Activated T-helper 2 cell treated with anti-CD3 and anti-CD28 coated beads, Interferon-gamma antibody, Interleukin-2, Interleukin-4, amounts not matched to agents 10 μg/mL and 5 μg/mL and 100 μg/mL, durations not matched to agents 14 hours and 24 hours and 36 hours (primary cell): ENCODE results near the gene POLR2J3. TPM values are rescaled to one million over a fixed set of nuclear protein-coding genes. Genes with fewer than 3 reads are reported as not detected.
"Not testable (repeated sequence)": the region's sequence is repeated elsewhere in the genome, so short reads cannot be mapped to it uniquely, and the experiment has no call there.

ENCODE experiments used
- DNase-seq: peaks from one replicate; pipeline ENCODE4 v3.0.0; 2021; ENCODE audit warnings: low spot score
- H3K27ac Mint-ChIP-seq: one replicate; pipeline ENCODE4 v1.8.0; 2021; ENCODE audit warnings: mixed read lengths
- H3K27me3 Mint-ChIP-seq: one replicate; pipeline ENCODE4 v1.8.0; 2021; ENCODE audit warnings: low read depth, mixed read lengths
- H3K36me3 Mint-ChIP-seq: one replicate; pipeline ENCODE4 v1.8.0; 2021; ENCODE audit warnings: low read depth, mixed read lengths
- H3K4me1 Mint-ChIP-seq: one replicate; pipeline ENCODE4 v1.8.0; 2021; ENCODE audit warnings: low read depth, mixed read lengths
- H3K4me3 Mint-ChIP-seq: one replicate; pipeline ENCODE4 v1.8.0; 2021; ENCODE audit warnings: low read depth, mild to moderate bottlenecking, moderate library complexity, mixed read lengths
- H3K9me3 Mint-ChIP-seq: one replicate; pipeline ENCODE4 v1.8.0; 2021; ENCODE audit warnings: mixed read lengths
- intact Hi-C: fragments of 100-400 bp; cut with micrococcal nuclease; formaldehyde crosslinking; loops from one replicate; pipeline ENCODE4 v1.15.1; 2023
- total RNA-seq: library from RNA; stranded (reverse); gene quantifications from 2 replicates; pipeline ENCODE4 v1.2.3, GENCODE V29; 2022

Gene POLR2J3
- total RNA-seq, 1 donor from 2014 or later: 50.7 TPM

DNA sequence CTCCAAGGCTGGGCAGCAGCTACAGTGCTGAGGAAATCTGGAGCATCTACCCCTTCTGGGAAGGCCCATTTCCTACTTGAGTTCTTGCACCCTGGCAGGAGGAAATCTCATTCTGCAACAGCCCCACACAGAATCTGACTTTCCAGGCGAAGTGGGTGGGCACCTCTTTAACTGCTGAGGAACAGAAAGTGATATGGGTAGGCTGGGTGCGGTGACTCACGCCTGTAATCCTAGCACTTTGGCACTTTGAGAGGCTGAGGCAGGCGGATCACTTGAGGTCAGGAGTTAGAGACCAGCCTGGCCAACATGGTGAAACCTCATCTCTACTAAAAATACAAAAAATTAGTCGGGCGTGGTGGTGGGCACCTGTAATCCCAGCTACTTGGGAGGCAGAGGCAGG lies 2.2 kb upstream of the POLR2J3 start:
- H3K9me3 Mint-ChIP-seq, H3K36me3 Mint-ChIP-seq, H3K4me1 Mint-ChIP-seq, H3K4me3 Mint-ChIP-seq, DNase-seq, H3K27ac Mint-ChIP-seq, intact Hi-C loops, H3K27me3 Mint-ChIP-seq: not testable (repeated sequence)

DNA sequence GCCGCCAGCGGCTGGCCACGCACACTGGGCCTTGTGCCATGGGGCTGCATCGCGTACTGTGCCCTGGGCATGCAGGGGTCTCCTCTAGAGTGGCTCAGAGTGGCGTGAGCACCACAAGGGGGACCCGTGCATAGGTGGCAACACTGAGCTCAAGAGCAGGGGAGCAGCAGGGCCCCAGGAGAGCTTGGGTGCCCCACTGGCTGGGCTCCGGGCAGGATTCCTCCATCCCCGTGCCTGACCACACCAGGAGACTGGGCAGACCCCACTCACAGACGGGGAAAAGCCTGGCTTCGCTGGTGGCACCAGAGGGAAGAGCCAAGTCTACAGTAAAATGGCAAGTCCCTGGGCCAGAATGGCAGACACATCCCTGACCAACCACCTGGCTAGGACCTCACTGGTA lies 3.8 kb downstream of the POLR2J3 start:
- intact Hi-C loops, H3K4me1 Mint-ChIP-seq, DNase-seq, H3K9me3 Mint-ChIP-seq, H3K27me3 Mint-ChIP-seq, H3K27ac Mint-ChIP-seq, H3K36me3 Mint-ChIP-seq, H3K4me3 Mint-ChIP-seq: not testable (repeated sequence)

- H3K9me3 Mint-ChIP-seq, H3K27me3 Mint-ChIP-seq, H3K4me1 Mint-ChIP-seq, H3K36me3 Mint-ChIP-seq, intact Hi-C loops, H3K4me3 Mint-ChIP-seq, DNase-seq, H3K27ac Mint-ChIP-seq: not testable (repeated sequence)
These were observed 21.5 kb downstream of the POLR2J3 start, which contains the start of gene SPDYE2 for GRCh38 chr7:102550808-102551422. TSS of gene SPDYE2 (plus strand) at chr7:102551226. CDS start at chr7:102553256, 2,030 bp downstream.

DNA sequence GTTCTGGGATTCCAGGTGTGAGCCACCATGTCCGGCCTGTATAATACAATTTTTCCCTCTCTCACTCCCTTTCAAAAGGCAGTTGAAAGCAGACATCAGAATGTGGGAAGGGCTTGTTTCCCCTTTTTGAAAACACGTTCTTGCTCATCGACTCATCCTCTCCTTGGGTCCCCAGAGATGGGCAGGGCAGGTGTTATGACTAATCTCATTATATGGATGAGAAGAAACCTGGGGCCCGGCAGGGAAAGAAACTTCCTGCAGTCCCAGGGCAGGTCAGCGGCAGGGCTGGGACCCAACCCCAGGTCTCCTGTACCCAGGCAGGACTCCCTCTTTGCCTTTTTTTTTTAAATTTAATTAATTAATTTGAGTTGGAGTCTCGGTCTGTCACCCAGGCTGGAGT lies 26.0 kb downstream of the POLR2J3 start:
- H3K9me3 Mint-ChIP-seq, H3K4me1 Mint-ChIP-seq, H3K4me3 Mint-ChIP-seq, H3K36me3 Mint-ChIP-seq, DNase-seq, intact Hi-C loops, H3K27ac Mint-ChIP-seq, H3K27me3 Mint-ChIP-seq: not testable (repeated sequence)

GRCh38 chr7:102545288-102545687 lies 27.1 kb downstream of the POLR2J3 start:
- H3K36me3 Mint-ChIP-seq, DNase-seq, H3K9me3 Mint-ChIP-seq, H3K27ac Mint-ChIP-seq, intact Hi-C loops, H3K4me1 Mint-ChIP-seq, H3K27me3 Mint-ChIP-seq, H3K4me3 Mint-ChIP-seq: not testable (repeated sequence)

DNA sequence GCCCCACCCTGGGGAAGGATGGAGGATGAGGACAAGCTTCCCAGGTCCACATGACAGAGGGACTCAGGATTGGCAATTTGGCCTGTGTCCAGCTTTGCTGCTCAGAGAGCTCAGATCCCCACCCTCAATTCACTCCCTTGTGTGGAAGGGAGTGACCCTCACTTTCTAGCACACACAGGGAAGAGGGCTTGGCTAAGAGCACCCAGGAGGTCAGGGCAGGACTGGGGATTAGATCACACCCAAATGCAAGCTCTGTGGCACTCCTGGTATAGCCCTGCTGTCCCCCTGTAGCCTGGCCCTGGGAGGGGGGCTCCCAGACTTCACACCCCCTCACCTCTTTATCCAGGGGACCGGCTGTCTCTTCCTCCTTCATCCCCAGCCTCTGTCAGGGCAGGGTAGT lies 28.0 kb downstream of the POLR2J3 start:
- DNase-seq, intact Hi-C loops, H3K9me3 Mint-ChIP-seq, H3K36me3 Mint-ChIP-seq, H3K4me3 Mint-ChIP-seq, H3K4me1 Mint-ChIP-seq, H3K27me3 Mint-ChIP-seq, H3K27ac Mint-ChIP-seq: not testable (repeated sequence)

GRCh38 chr7:102543596-102543995 lies 28.8 kb downstream of the POLR2J3 start, which contains the start of gene UPK3BL2:
TSS of gene UPK3BL2 (minus strand) at chr7:102543696. CDS start at chr7:102543636, 60 bp downstream.
- H3K9me3 Mint-ChIP-seq, H3K27ac Mint-ChIP-seq, H3K4me3 Mint-ChIP-seq, DNase-seq, H3K36me3 Mint-ChIP-seq, H3K4me1 Mint-ChIP-seq, intact Hi-C loops, H3K27me3 Mint-ChIP-seq: not testable (repeated sequence)

DNA sequence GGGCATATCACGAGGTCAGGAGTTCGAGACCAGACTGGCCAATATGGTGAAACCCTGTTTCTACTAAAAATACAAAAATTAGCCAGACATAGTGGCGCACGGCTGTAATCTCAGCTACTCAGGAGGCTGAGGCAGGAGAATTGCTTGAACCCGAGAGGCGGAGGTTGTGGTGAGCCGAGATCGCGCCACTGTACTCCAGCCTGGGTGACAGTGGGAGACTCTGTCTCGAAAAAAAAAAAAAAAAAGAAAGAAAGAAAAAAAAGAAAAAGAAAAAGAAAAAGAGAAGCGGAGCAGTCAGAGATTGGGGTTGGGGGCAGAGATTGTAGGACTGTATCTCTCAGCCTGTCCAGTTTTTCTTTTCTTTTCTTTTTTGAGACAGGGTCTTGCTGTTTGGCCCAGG lies 29.6 kb downstream of the POLR2J3 start:
- intact Hi-C loops, H3K27me3 Mint-ChIP-seq, H3K9me3 Mint-ChIP-seq, DNase-seq, H3K4me1 Mint-ChIP-seq, H3K36me3 Mint-ChIP-seq, H3K27ac Mint-ChIP-seq, H3K4me3 Mint-ChIP-seq: not testable (repeated sequence)

GRCh38 chr7:102542083-102542482 lies 30.3 kb downstream of the POLR2J3 start:
- H3K4me3 Mint-ChIP-seq, H3K27me3 Mint-ChIP-seq, intact Hi-C loops, H3K36me3 Mint-ChIP-seq, DNase-seq, H3K27ac Mint-ChIP-seq, H3K9me3 Mint-ChIP-seq, H3K4me1 Mint-ChIP-seq: not testable (repeated sequence)

DNA sequence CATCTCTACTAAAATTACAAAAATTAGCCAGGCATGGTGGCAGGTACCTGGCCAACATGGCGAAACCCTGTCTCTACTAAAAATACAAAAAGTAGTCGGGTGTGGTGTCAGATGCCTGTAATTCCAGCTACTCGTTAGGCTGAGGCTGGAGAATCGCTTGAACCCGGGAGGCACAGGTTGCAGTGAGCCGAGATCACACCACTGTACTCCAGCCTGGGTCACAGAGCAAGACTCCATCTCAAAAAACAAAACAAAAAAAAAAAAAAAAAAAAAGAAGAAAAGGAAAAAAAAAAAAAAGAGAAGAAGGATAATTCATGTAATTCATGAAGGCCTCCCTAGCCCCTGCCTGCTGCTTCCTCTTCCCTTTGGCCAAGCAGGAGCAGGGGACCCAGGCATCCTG lies 31.8 kb downstream of the POLR2J3 start:
- H3K4me3 Mint-ChIP-seq, intact Hi-C loops, H3K36me3 Mint-ChIP-seq, H3K9me3 Mint-ChIP-seq, H3K27me3 Mint-ChIP-seq, H3K27ac Mint-ChIP-seq, H3K4me1 Mint-ChIP-seq, DNase-seq: not testable (repeated sequence)

DNA sequence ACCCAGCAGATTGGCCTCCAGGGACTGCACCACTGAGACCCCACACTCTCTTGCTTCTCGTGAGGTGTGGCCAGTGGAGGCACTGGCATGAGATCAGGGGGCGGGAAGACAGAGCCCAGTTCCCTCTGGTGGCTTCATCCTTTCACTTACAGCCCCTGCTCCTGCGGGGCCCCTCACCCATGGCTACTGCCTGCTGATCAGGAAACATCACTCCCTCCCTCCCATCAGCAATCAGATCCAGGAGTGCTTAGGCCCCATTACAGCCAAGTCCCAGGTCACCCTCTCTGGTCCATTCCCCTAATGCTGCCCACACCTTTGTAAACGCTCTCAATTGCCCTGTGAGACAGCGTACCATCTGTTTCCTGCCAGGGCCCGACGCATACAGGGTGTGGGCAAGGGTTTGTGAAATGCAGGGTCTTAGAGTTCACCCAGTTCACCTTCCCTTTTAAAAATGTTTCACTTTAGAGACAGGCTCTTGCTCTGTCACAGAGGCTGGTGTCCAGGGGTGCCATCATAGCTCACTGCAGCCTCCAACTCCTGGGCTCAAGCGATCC lies 37.2 kb downstream of the POLR2J3 start:
- H3K27me3 Mint-ChIP-seq, intact Hi-C loops, H3K27ac Mint-ChIP-seq, H3K4me3 Mint-ChIP-seq, H3K4me1 Mint-ChIP-seq, H3K9me3 Mint-ChIP-seq, H3K36me3 Mint-ChIP-seq, DNase-seq: not testable (repeated sequence)

DNA sequence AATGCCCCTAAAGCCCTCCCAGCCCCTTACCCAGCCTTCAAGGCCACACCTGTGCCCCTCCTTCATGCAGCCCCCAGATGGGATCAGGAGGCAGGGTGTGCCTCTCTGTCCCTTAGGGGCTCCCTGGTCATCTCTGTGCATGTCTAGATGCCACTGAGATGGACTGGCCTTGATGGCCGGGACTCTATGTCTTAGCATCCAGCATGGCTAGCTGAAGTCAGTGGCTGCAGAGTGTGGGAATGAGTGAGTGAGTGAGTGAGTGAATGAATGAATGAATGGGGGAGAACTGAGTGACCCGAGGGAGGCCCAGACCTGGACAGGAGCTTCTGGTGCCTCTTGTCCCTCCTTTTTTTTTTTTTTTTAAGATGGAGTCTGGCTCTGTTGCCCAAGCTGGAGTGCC lies 40.3 kb downstream of the POLR2J3 start:
- intact Hi-C loops, H3K4me1 Mint-ChIP-seq, H3K4me3 Mint-ChIP-seq, H3K27ac Mint-ChIP-seq, H3K9me3 Mint-ChIP-seq, H3K27me3 Mint-ChIP-seq, H3K36me3 Mint-ChIP-seq, DNase-seq: not testable (repeated sequence)

GRCh38 chr7:102531583-102531982 lies 40.8 kb downstream of the POLR2J3 start:
- H3K4me3 Mint-ChIP-seq, H3K27me3 Mint-ChIP-seq, H3K27ac Mint-ChIP-seq, H3K36me3 Mint-ChIP-seq, intact Hi-C loops, DNase-seq, H3K9me3 Mint-ChIP-seq, H3K4me1 Mint-ChIP-seq: not testable (repeated sequence)
